Stomach (tissue), 9 donors: Measurements from ENCODE around the gene SHANK2. TPM values are rescaled to one million over a fixed set of nuclear protein-coding genes. Genes with fewer than 3 reads are reported as not detected.

Experiments
- DNase-seq, 2 donors: peaks; one replicate each; pipeline versions ENCODE4 v3.0.0 to v3.0.0-alpha.2; 2013 to 2019
- H3K27ac ChIP-seq, 5 donors: fragments of 200-600 bp in 4 of 5; sonication (generic) in 4 of 5; one replicate each; pipeline ENCODE4 v1.5.1; 2013 to 2019; ENCODE audit warnings: mild to moderate bottlenecking in 1 of 5, moderate library complexity in 1 of 5
- H3K27me3 ChIP-seq, 3 donors: fragments of 200-600 bp; sonication (generic); one replicate each; pipeline ENCODE4 v1.5.1; 2017 to 2019; ENCODE audit warnings: mixed run types in 1 of 3
- H3K36me3 ChIP-seq, 4 donors: fragments of 200-600 bp; sonication (generic); 1 replicate in 3 of 4; 2 replicates in 1 of 4; pipeline ENCODE4 v1.5.1; 2016 to 2019
- H3K4me1 ChIP-seq, 4 donors: fragments of 200-600 bp; sonication (generic); one replicate each; pipeline ENCODE4 v1.5.1; 2016 to 2019
- H3K4me3 ChIP-seq, 4 donors: fragments of 200-600 bp; sonication (generic) in 3 of 4; one replicate each; pipeline ENCODE4 v1.5.1; 2016 to 2019; ENCODE audit warnings: mild to moderate bottlenecking in 1 of 4
- H3K9me3 ChIP-seq, 4 donors: fragments of 200-600 bp; sonication (generic); one replicate each; pipeline ENCODE4 v1.5.1; 2016 to 2019
- EP300 ChIP-seq: sonication (generic); formaldehyde crosslinking; IDR thresholded peaks from one replicate; pipeline ENCODE4 v1.6.1; 2017; ENCODE audit warnings: antibody characterized with exemption
- POLR2A ChIP-seq, 4 donors: fragments of 450-650 bp; IDR thresholded peaks; one replicate each; pipeline ENCODE4 v1.6.1; 2016; ENCODE audit warnings: antibody characterized with exemption in 4 of 4, control low read depth in 2 of 4, mild to moderate bottlenecking in 1 of 4, moderate library complexity in 1 of 4
- POLR2AphosphoS5 ChIP-seq, 3 donors: sonication (generic); formaldehyde crosslinking; IDR thresholded peaks; one replicate each; pipeline ENCODE4 v1.6.1; 2016; ENCODE audit warnings: antibody characterized with exemption in 3 of 3
- WGBS, 5 donors: extraction: QIAGEN DNeasy Blood & Tissue Kit in 3 of 5; methylation state at CpG; one replicate each; pipeline versions ENCODE4 v1.1.5 to v1.1.7; 2013 to 2018; 5-methylcytosine and 5-hydroxymethylcytosine counted together
- intact Hi-C: fragments of 100-400 bp; cut with DNase I; formaldehyde crosslinking; loops from one replicate; pipeline ENCODE4 v1.15.1; 2023; ENCODE audit warnings: low total_unique reads
- polyA plus RNA-seq, 3 donors: library from polyadenylated mRNA; stranded (reverse); fragments of 200-250 nt; gene quantifications; one replicate each; pipeline ENCODE4 v1.2.3, GENCODE V29; 2013
- total RNA-seq, 5 donors: library from RNA; depleted of rRNA; stranded (reverse); fragments of >200 nt; gene quantifications; one replicate each; pipeline versions ENCODE4 v1.1.0 to v1.2.3, GENCODE V29; 2014 to 2016
- TF ChIP-seq, protein P1 (sequence below), 7 experiments: fragments of 450-650 bp in 4 of 7; fragments of 200-600 bp in 3 of 7; sonication (generic) in 3 of 7; IDR thresholded peaks; one replicate each; pipeline ENCODE4 v1.5.1; 2016 to 2019; ENCODE audit warnings: antibody characterized with exemption in 7 of 7, control low read depth in 2 of 7, mild to moderate bottlenecking in 1 of 7
- donor health status: healthy with polysubstance abuse.
- donor health status: Bipolar disorder and iron deficiency.
- donor health status: healthy.

SHANK2 gene
- total and polyA plus RNA-seq, 8 donors, result 1.6 to 126 (median 47.1) TPM

- no peaks in the 10 kb centered on the region for H3K36me3 ChIP-seq
- peaks cover 0 to 14% (median 9%) of the 10 kb centered on the region in 4 donors for H3K4me1 ChIP-seq
- H3K27me3 ChIP-seq, result no peaks in the 10 kb centered on the region
- H3K27ac ChIP-seq, result no peak overlapping the region
- TF ChIP-seq POLR2AphosphoS5 (IDR thresholded peaks at IDR 0.05) (no peak), EP300 (no peak), POLR2A (IDR thresholded peaks at IDR 0.05) (no peak)
- TF ChIP-seq, protein P1, sequence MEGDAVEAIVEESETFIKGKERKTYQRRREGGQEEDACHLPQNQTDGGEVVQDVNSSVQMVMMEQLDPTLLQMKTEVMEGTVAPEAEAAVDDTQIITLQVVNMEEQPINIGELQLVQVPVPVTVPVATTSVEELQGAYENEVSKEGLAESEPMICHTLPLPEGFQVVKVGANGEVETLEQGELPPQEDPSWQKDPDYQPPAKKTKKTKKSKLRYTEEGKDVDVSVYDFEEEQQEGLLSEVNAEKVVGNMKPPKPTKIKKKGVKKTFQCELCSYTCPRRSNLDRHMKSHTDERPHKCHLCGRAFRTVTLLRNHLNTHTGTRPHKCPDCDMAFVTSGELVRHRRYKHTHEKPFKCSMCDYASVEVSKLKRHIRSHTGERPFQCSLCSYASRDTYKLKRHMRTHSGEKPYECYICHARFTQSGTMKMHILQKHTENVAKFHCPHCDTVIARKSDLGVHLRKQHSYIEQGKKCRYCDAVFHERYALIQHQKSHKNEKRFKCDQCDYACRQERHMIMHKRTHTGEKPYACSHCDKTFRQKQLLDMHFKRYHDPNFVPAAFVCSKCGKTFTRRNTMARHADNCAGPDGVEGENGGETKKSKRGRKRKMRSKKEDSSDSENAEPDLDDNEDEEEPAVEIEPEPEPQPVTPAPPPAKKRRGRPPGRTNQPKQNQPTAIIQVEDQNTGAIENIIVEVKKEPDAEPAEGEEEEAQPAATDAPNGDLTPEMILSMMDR (IDR thresholded peaks at IDR 0.05), result no peak
- WGBS, 5 donors, result 79 to 91% (median 87%) methylated on average over 12 to 16 of the region's 16 CpGs
- no peak overlapping the region for H3K4me3 ChIP-seq
- DNase-seq, result no peak
- H3K9me3 ChIP-seq, result no peaks in the 10 kb centered on the region
- intact Hi-C loops, result no loop called here
Observed at GRCh38 chr11:71204294-71204693, 48.1 kb downstream of the SHANK2 start.

DNA sequence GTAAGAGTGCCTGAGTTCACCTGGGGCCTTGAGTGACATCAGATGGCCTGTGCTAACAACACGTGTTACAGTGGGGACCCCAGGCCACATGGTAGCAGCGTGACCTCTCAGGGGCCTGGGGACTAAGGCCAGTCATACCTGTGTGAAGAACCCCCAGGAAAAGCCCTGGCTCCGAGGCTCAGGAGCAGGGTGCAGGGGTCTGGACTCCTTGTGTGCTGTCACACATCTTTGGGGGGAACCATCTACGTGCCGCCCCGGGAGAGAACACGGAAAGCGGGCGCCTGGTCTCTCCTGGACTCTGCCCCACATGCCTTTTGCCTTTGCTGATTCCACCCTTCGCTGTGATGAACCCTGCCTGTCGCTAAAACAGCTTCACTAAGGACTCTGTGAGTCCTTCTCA lies 48.7 kb downstream of the SHANK2 start:
- whole genome bisulfite sequencing, 5 donors, result 88 to 94% (median 93%) methylated on average over 7 to 11 of the region's 11 CpGs

GRCh38 chr11:71202966-71203365 lies 49.4 kb downstream of the SHANK2 start:
- 95 to 100% (median 96%) methylated on average over 4 of the region's 4 CpGs for WGBS, 5 donors
- no peak for DNase-seq
- Histone ChIP-seq H3K4me1 (peaks cover 0 to 14% (median 9%) of the 10 kb centered on the region in 4 donors), H3K27me3 (no peaks in the 10 kb centered on the region), H3K4me3 (no peak overlapping the region), H3K9me3 (no peaks in the 10 kb centered on the region), H3K27ac (no peak overlapping the region), H3K36me3 (no peaks in the 10 kb centered on the region)
- TF ChIP-seq, protein P1 (IDR thresholded peaks at IDR 0.05), result no peak
- TF ChIP-seq POLR2A (IDR thresholded peaks at IDR 0.05), result no peak
- TF ChIP-seq EP300, result no peak
- TF ChIP-seq POLR2AphosphoS5 (IDR thresholded peaks at IDR 0.05), result no peak
- intact Hi-C loops, result no loop called here

More for the DNA sequence above, 48.7 kb downstream of the SHANK2 start:
- Histone ChIP-seq H3K27ac (no peak overlapping the region), H3K4me3 (no peak overlapping the region), H3K36me3 (no peaks in the 10 kb centered on the region), H3K4me1 (peaks cover 0 to 14% (median 9%) of the 10 kb centered on the region in 4 donors), H3K27me3 (no peaks in the 10 kb centered on the region), H3K9me3 (no peaks in the 10 kb centered on the region)
- TF ChIP-seq POLR2A (IDR thresholded peaks at IDR 0.05) (no peak), POLR2AphosphoS5 (IDR thresholded peaks at IDR 0.05) (no peak), EP300 (no peak)
- TF ChIP-seq, protein P1 (IDR thresholded peaks at IDR 0.05), result no peak
- DNase-seq, result no peak
- intact Hi-C loops, result no loop called here

DNA sequence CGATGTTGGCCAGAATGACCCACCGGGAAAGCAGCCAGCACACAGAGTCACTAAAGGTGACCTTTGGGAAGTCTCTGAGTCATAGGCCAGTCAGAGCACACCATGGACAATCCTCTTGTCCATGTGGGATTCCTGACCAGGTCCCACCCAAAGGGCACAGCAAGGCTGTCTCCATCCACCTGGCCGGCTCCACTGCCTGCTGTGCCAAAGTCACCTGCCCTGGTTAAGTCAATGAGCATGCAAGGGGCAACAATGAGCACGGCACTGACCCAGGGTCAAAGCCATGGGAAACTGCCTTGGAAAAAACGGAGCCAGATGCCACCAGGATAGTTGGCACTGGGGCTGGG lies 49.8 kb downstream of the SHANK2 start:
- 72 to 90% (median 83%) methylated on average over 5 of the region's 5 CpGs for WGBS, 5 donors
- Histone ChIP-seq H3K4me1 (peaks cover 0 to 14% (median 9%) of the 10 kb centered on the region in 4 donors), H3K4me3 (no peak overlapping the region), H3K27ac (no peak overlapping the region), H3K36me3 (no peaks in the 10 kb centered on the region), H3K27me3 (no peaks in the 10 kb centered on the region), H3K9me3 (no peaks in the 10 kb centered on the region)
- no peak for TF ChIP-seq EP300
- no peak for TF ChIP-seq POLR2A (IDR thresholded peaks at IDR 0.05)
- TF ChIP-seq POLR2AphosphoS5 (IDR thresholded peaks at IDR 0.05), result no peak
- TF ChIP-seq, protein P1 (IDR thresholded peaks at IDR 0.05), result no peak
- DNase-seq, result no peak
- intact Hi-C loops, result no loop called here

Other genes starting within 250 kb of the SHANK2 start
- gene DHCR7, start 195.8 kb upstream of the SHANK2 start, total RNA-seq, result 10 to 100 TPM; 11.2 to 58.8 (median 17.9) TPM
- 10 to 100 TPM in 2 of 3 donors, 1 to 10 TPM in 1; 3.5 to 13.2 (median 11.2) TPM for gene DHCR7, start 195.8 kb upstream of the SHANK2 start, polyA plus RNA-seq
- 100 to 1,000 TPM in 3 of 5 donors, 10 to 100 TPM in 2; 49.0 to 320 (median 104) TPM for gene NADSYN1, start 200.6 kb upstream of the SHANK2 start, total RNA-seq
- 10 to 100 TPM; 28.0 to 74.9 (median 29.4) TPM for gene NADSYN1, start 200.6 kb upstream of the SHANK2 start, polyA plus RNA-seq